Measurements from ENCODE around the gene GAK.

- TF ChIP-seq POLR2AphosphoS5 (IDR thresholded peaks at IDR 0.05) (no peak), CTCF (IDR thresholded peaks at IDR 0.05) (no peak)
Observed at GRCh38 chr4:837772-838171, 94.3 kb downstream of the GAK start.

Measured in gastroesophageal sphincter (tissue), 3 donors.